GM23338 (cell line): ENCODE results near the gene ABHD12. TPM values are rescaled to one million over a fixed set of nuclear protein-coding genes. Genes with fewer than 3 reads are reported as not detected.

ENCODE experiments used
- ATAC-seq: fragments of 200-7000 bp; cut with Tn5 transposase; 3 replicates; pipeline ENCODE4 v1.9.1; 2020
- DNase-seq: peaks from one replicate; pipeline ENCODE4 v3.0.0-alpha.2; 2015; ENCODE audit warnings: low spot score
- H2AFZ ChIP-seq: fragments of 200-600 bp; sonication (generic); 2 replicates; pipeline ENCODE4 v1.8.0; 2016; ENCODE audit warnings: antibody characterized with exemption, mild to moderate bottlenecking, moderate library complexity
- H3F3A ChIP-seq: fragments of 200-600 bp; sonication (generic); replicated peaks from 2 replicates; pipeline ENCODE4 v1.8.0; 2017; ENCODE audit warnings: antibody characterized with exemption, mixed run types, low read depth
- H3K27ac ChIP-seq: fragments of 200-600 bp; sonication (generic); 2 replicates; pipeline ENCODE4 v1.6.1; 2016; ENCODE audit warnings: low read depth
- H3K27me3 ChIP-seq: fragments of 200-600 bp; sonication (generic); 2 replicates; pipeline ENCODE4 v1.8.0; 2016; ENCODE audit warnings: mild to moderate bottlenecking, mixed run types, moderate library complexity; ENCODE audit not compliant: insufficient read depth
- H3K36me3 ChIP-seq: fragments of 200-600 bp; sonication (generic); 2 replicates; pipeline ENCODE4 v1.8.0; 2016; ENCODE audit warnings: mild to moderate bottlenecking; ENCODE audit not compliant: insufficient read depth
- H3K4me1 ChIP-seq: fragments of 200-600 bp; sonication (generic); 2 replicates; pipeline ENCODE4 v1.8.0; 2016; ENCODE audit warnings: mild to moderate bottlenecking, moderate library complexity; ENCODE audit not compliant: insufficient read depth
- H3K4me2 ChIP-seq: fragments of 200-600 bp; sonication (generic); 2 replicates; pipeline ENCODE4 v1.7.1; 2017; ENCODE audit warnings: mixed run types
- H3K4me3 ChIP-seq: fragments of 200-600 bp; sonication (generic); 2 replicates; pipeline ENCODE4 v1.6.1; 2016; ENCODE audit warnings: mixed run types
- H3K79me2 ChIP-seq: fragments of 200-600 bp; sonication (generic); replicated peaks from 2 replicates; pipeline ENCODE4 v1.8.0; 2017; ENCODE audit warnings: mild to moderate bottlenecking; ENCODE audit not compliant: insufficient read depth
- H3K9me2 ChIP-seq: fragments of 200-600 bp; sonication (generic); 2 replicates; pipeline ENCODE4 v1.8.0; 2017; ENCODE audit not compliant: insufficient read depth
- H4K20me1 ChIP-seq: fragments of 200-600 bp; sonication (generic); replicated peaks from 2 replicates; pipeline ENCODE4 v1.8.0; 2017; ENCODE audit warnings: mild to moderate bottlenecking; ENCODE audit not compliant: insufficient read depth
- H3K27ac Mint-ChIP-seq: 2 replicates; pipeline ENCODE4 v1.8.0; 2020; ENCODE audit warnings: inconsistent platforms, mild to moderate bottlenecking, moderate library complexity, mixed read lengths
- H3K27me3 Mint-ChIP-seq: 3 replicates; pipeline ENCODE4 v1.8.0; 2022; ENCODE audit warnings: low read depth, mild to moderate bottlenecking, moderate library complexity, mixed read lengths, inconsistent platforms; ENCODE audit not compliant: insufficient read depth, poor library complexity
- H3K36me3 Mint-ChIP-seq: 3 replicates; pipeline ENCODE4 v1.8.0; 2021; ENCODE audit warnings: low read depth, mild to moderate bottlenecking, inconsistent platforms, moderate library complexity, mixed read lengths
- H3K4me1 Mint-ChIP-seq: 3 replicates; pipeline ENCODE4 v1.8.0; 2020; ENCODE audit warnings: mild to moderate bottlenecking, inconsistent platforms, mixed read lengths
- H3K4me3 Mint-ChIP-seq: 3 replicates; pipeline ENCODE4 v1.8.0; 2021; ENCODE audit warnings: moderate library complexity, mild to moderate bottlenecking, inconsistent platforms, mixed read lengths
- H3K9me3 Mint-ChIP-seq: 3 replicates; pipeline ENCODE4 v1.8.0; 2020; ENCODE audit warnings: moderate library complexity, mild to moderate bottlenecking, inconsistent platforms, mixed read lengths
- EZH2 ChIP-seq: fragments of 200-600 bp; sonication (generic); IDR thresholded peaks from one replicate; pipeline ENCODE4 v1.8.0; 2017; ENCODE audit warnings: antibody characterized with exemption, mild to moderate bottlenecking, low read depth; ENCODE audit not compliant: unreplicated experiment
- EZH2phosphoT487 ChIP-seq: fragments of 200-600 bp; sonication (generic); IDR thresholded peaks from one replicate; pipeline ENCODE4 v1.8.1; 2018; ENCODE audit warnings: antibody characterized with exemption; ENCODE audit not compliant: unreplicated experiment
- JUNB ChIP-seq: IDR thresholded peaks from one replicate; pipeline ENCODE4 v1.6.1; 2016; ENCODE audit warnings: antibody characterized with exemption; ENCODE audit not compliant: unreplicated experiment
- NANOG ChIP-seq: IDR thresholded peaks from 2 replicates; pipeline ENCODE4 v1.6.1; 2016; ENCODE audit warnings: antibody characterized with exemption, borderline replicate concordance
- ZNF114 ChIP-seq: fragments of 250-450 bp; sonication (Bioruptor Pico); IDR thresholded peaks from 2 replicates; pipeline ENCODE4 v1.5.0; 2020; ENCODE audit warnings: mild to moderate bottlenecking, moderate library complexity
- ZNF331 ChIP-seq: fragments of 250-450 bp; sonication (Bioruptor Pico); IDR thresholded peaks from 2 replicates; pipeline ENCODE4 v1.5.0; 2020; ENCODE audit warnings: low read depth, mild to moderate bottlenecking, moderate library complexity
- polyA plus RNA-seq: library from polyadenylated mRNA; unstranded; fragments of >200 nt; fragmentation: Nextera tagmentation; extraction: Ambion mirVana; gene quantifications from 2 replicates; pipeline ENCODE4 v1.2.1, GENCODE V29; 2016
- total RNA-seq: library from RNA; depleted of rRNA; stranded (reverse); fragments of >200 nt; shearing (Covaris generic); gene quantifications from 2 replicates; pipeline ENCODE4 v1.2.3, GENCODE V29; 2014
- TF ChIP-seq, protein P1 (sequence below): IDR thresholded peaks from one replicate; pipeline ENCODE4 v1.6.1; 2018; ENCODE audit warnings: antibody characterized with exemption; ENCODE audit not compliant: unreplicated experiment
- TF ChIP-seq, protein P2 (sequence below): IDR thresholded peaks from 2 replicates; pipeline ENCODE4 v1.6.1; 2016; ENCODE audit warnings: antibody characterized with exemption
- TF ChIP-seq, protein P3 (sequence below): fragments of 250-450 bp; sonication (Bioruptor Pico); IDR thresholded peaks from 2 replicates; pipeline ENCODE4 v1.5.0; 2020; ENCODE audit warnings: mild to moderate bottlenecking, moderate library complexity

The ABHD12 gene
- total and polyA plus RNA-seq, 2 experiments from 2014 or later, result 40.2 to 57.8 TPM

DNA sequence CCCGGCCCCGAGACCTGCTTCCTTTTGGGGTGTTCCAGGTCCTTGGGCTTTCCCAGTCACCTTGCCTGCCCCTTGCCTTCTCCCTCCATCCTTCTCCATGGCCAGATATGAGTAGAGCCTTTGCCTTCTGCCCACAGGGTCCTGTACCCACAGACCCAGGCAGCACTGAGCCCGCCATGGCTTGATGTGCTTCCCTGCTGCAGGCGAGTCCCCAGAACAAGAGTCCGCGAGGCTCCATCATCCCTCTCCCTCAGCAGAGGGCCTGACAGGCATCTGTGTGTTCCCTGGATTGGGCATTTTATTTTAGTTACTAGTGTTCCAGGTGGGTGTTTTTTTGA is 120.8 kb downstream of the ABHD12 start (continued):
- TF ChIP-seq, protein P1, sequence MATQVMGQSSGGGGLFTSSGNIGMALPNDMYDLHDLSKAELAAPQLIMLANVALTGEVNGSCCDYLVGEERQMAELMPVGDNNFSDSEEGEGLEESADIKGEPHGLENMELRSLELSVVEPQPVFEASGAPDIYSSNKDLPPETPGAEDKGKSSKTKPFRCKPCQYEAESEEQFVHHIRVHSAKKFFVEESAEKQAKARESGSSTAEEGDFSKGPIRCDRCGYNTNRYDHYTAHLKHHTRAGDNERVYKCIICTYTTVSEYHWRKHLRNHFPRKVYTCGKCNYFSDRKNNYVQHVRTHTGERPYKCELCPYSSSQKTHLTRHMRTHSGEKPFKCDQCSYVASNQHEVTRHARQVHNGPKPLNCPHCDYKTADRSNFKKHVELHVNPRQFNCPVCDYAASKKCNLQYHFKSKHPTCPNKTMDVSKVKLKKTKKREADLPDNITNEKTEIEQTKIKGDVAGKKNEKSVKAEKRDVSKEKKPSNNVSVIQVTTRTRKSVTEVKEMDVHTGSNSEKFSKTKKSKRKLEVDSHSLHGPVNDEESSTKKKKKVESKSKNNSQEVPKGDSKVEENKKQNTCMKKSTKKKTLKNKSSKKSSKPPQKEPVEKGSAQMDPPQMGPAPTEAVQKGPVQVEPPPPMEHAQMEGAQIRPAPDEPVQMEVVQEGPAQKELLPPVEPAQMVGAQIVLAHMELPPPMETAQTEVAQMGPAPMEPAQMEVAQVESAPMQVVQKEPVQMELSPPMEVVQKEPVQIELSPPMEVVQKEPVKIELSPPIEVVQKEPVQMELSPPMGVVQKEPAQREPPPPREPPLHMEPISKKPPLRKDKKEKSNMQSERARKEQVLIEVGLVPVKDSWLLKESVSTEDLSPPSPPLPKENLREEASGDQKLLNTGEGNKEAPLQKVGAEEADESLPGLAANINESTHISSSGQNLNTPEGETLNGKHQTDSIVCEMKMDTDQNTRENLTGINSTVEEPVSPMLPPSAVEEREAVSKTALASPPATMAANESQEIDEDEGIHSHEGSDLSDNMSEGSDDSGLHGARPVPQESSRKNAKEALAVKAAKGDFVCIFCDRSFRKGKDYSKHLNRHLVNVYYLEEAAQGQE, result no peak
- no peak for TF ChIP-seq JUNB

DNA sequence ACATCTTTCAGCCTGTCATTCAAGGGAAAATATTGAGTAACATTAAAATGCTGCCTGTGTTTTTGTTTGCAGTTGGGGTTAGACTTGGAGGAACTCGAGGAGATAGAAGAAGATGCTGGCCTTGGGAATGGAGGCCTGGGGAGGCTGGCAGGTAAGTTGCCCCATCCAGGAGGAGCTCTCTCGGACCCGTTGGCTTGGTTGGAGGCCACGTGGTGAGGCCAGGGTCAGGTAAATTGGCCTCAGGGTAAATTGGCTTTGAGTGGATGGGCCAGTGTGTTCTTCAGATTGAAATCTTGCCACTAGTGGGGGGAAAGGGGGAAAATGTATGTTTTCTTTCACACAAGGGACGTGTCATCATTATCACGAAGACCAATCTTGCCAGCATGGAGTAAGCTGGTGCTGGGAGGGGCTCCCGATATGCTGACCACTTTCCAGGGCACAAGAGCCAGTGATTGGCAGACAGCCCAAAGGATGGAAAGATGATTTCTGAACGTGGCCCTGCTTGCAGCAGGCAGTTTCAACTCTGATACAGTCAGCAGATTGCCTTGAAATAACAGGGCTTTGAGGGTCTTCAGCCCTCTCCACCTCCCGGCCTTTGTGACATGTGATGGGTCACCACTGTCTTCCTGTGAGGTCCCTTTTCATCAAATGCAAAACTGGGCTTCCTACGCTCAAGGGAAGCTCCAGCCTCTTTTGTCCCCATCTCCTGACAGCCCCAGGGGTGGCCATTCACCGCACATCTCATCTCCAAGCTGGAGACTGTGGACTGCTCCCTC is 121.4 kb downstream of the ABHD12 start:
- ATAC-seq (no peak), DNase-seq (no peak)
- Histone ChIP-seq H3K79me2 (0 out of 2 replicates have a peak, but pooled peaks cover 3% of the 10 kb centered on the region), H3K27me3 (no peaks in the 10 kb centered on the region), H3K9me2 (no peaks in the 10 kb centered on the region), H3K27ac (no peak overlapping the region), H3K4me3 (no peak overlapping the region), H3F3A (no peaks in the 10 kb centered on the region), H3K36me3 (no peaks in the 10 kb centered on the region; the same call in 1 of the 2 replicates), H4K20me1 (peaks cover 2% of the 10 kb centered on the region; the same call in 1 of the 2 replicates), H2AFZ (no peak overlapping the region), H3K4me2 (no peak overlapping the region), H3K4me1 (no peaks in the 10 kb centered on the region)
- H3K4me3 Mint-ChIP-seq, result no peak overlapping the region
- peaks cover 23% of the 10 kb centered on the region for H3K36me3 Mint-ChIP-seq
- peaks cover 10% of the 10 kb centered on the region for H3K27me3 Mint-ChIP-seq
- H3K27ac Mint-ChIP-seq, result no peak overlapping the region
- H3K9me3 Mint-ChIP-seq, result no peaks in the 10 kb centered on the region
- H3K4me1 Mint-ChIP-seq, result no peaks in the 10 kb centered on the region
- TF ChIP-seq, protein P1, result no peak
- no peak for TF ChIP-seq JUNB
- TF ChIP-seq, protein P2, sequence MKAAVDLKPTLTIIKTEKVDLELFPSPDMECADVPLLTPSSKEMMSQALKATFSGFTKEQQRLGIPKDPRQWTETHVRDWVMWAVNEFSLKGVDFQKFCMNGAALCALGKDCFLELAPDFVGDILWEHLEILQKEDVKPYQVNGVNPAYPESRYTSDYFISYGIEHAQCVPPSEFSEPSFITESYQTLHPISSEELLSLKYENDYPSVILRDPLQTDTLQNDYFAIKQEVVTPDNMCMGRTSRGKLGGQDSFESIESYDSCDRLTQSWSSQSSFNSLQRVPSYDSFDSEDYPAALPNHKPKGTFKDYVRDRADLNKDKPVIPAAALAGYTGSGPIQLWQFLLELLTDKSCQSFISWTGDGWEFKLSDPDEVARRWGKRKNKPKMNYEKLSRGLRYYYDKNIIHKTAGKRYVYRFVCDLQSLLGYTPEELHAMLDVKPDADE, result no peak
- TF ChIP-seq EZH2phosphoT487, result no peak
- TF ChIP-seq, protein P3, sequence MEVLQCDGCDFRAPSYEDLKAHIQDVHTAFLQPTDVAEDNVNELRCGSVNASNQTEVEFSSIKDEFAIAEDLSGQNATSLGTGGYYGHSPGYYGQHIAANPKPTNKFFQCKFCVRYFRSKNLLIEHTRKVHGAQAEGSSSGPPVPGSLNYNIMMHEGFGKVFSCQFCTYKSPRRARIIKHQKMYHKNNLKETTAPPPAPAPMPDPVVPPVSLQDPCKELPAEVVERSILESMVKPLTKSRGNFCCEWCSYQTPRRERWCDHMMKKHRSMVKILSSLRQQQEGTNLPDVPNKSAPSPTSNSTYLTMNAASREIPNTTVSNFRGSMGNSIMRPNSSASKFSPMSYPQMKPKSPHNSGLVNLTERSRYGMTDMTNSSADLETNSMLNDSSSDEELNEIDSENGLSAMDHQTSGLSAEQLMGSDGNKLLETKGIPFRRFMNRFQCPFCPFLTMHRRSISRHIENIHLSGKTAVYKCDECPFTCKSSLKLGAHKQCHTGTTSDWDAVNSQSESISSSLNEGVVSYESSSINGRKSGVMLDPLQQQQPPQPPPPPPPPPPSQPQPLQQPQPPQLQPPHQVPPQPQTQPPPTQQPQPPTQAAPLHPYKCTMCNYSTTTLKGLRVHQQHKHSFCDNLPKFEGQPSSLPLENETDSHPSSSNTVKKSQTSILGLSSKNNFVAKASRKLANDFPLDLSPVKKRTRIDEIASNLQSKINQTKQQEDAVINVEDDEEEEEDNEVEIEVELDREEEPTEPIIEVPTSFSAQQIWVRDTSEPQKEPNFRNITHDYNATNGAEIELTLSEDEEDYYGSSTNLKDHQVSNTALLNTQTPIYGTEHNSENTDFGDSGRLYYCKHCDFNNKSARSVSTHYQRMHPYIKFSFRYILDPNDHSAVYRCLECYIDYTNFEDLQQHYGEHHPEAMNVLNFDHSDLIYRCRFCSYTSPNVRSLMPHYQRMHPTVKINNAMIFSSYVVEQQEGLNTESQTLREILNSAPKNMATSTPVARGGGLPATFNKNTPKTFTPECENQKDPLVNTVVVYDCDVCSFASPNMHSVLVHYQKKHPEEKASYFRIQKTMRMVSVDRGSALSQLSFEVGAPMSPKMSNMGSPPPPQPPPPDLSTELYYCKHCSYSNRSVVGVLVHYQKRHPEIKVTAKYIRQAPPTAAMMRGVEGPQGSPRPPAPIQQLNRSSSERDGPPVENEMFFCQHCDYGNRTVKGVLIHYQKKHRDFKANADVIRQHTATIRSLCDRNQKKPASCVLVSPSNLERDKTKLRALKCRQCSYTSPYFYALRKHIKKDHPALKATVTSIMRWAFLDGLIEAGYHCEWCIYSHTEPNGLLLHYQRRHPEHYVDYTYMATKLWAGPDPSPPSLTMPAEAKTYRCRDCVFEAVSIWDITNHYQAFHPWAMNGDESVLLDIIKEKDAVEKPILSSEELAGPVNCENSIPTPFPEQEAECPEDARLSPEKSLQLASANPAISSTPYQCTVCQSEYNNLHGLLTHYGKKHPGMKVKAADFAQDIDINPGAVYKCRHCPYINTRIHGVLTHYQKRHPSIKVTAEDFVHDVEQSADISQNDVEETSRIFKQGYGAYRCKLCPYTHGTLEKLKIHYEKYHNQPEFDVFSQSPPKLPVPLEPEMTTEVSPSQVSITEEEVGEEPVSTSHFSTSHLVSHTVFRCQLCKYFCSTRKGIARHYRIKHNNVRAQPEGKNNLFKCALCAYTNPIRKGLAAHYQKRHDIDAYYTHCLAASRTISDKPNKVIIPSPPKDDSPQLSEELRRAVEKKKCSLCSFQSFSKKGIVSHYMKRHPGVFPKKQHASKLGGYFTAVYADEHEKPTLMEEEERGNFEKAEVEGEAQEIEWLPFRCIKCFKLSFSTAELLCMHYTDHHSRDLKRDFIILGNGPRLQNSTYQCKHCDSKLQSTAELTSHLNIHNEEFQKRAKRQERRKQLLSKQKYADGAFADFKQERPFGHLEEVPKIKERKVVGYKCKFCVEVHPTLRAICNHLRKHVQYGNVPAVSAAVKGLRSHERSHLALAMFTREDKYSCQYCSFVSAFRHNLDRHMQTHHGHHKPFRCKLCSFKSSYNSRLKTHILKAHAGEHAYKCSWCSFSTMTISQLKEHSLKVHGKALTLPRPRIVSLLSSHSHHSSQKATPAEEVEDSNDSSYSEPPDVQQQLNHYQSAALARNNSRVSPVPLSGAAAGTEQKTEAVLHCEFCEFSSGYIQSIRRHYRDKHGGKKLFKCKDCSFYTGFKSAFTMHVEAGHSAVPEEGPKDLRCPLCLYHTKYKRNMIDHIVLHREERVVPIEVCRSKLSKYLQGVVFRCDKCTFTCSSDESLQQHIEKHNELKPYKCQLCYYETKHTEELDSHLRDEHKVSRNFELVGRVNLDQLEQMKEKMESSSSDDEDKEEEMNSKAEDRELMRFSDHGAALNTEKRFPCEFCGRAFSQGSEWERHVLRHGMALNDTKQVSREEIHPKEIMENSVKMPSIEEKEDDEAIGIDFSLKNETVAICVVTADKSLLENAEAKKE, result no peak
- no peak for TF ChIP-seq EZH2
- TF ChIP-seq NANOG, result no peak
- no peak for TF ChIP-seq ZNF331
- TF ChIP-seq ZNF114 (CRISPR knock-in tag), result no peak
